AG04449 (cell line): ENCODE data around the gene AKR1B1.

Experiments
- CTCF ChIA-PET: fragments of 350-600 bp; formaldehyde crosslinking; extraction: SDS; loops from one replicate; lab custom pipeline; 2021; ENCODE audit warnings: antibody characterized with exemption; lab: Yijun Ruan, JAX
- POLR2A ChIA-PET: fragments of 400-600, 350-600 bp; formaldehyde crosslinking; extraction: SDS; loops from one replicate; lab custom pipeline; 2020; ENCODE audit warnings: antibody characterized with exemption, inconsistent platforms; lab: Yijun Ruan, JAX
- DNase-seq: peaks from one replicate; pipeline ENCODE4 v3.0.0-alpha.2; 2010; ENCODE audit warnings: low read depth, low spot score
- H3K4me3 ChIP-seq: 2 replicates; pipeline ENCODE4 v1.5.1; 2011; ENCODE audit warnings: low read depth, mild to moderate bottlenecking, control low read depth, low read length
- CTCF ChIP-seq: IDR thresholded peaks from one replicate; pipeline ENCODE4 v1.5.1; 2011; ENCODE audit warnings: mild to moderate bottlenecking, moderate library complexity, low read length, control low read depth, inconsistent platforms; ENCODE audit not compliant: insufficient read depth; ENCODE audit errors: missing control alignments

Gene AKR1B1

GRCh38 chr7:134458806-134459698 is at the start of gene AKR1B1:
Gene AKR1B1, minus strand, starts transcription at chr7:134459100. Its CDS starts 38 bp downstream, at chr7:134459062.
- H3K4me3 ChIP-seq = peak within 1 kb of the TSS; percentile 91
- TF ChIP-seq CTCF = peak; percentile 85
- CTCF ChIA-PET = interaction anchor here (0.7 to 7.9 kb wide), 13 partner anchors 9 to 149 kb away, joined by 3 to 64 read pairs (median 7); no protein-coding TSS in a partner anchor
- DNase-seq = peak; percentile 45
- POLR2A ChIA-PET = interaction anchor here (1.1 to 1.3 kb wide), 2 partner anchors 10 to 19 kb away, joined by 3 to 5 read pairs; no protein-coding TSS in a partner anchor

GRCh38 chr7:134505856-134506255 is 47.0 kb upstream of the AKR1B1 start:
- DNase-seq = no peak
- CTCF ChIA-PET = interaction anchor here (1.5 to 9.8 kb wide), 3 partner anchors 9 to 76 kb away, joined by 4 to 417 read pairs (median 8); no protein-coding TSS in a partner anchor
- POLR2A ChIA-PET = no interaction called here

GRCh38 chr7:134504660-134505164 is 45.8 kb upstream of the AKR1B1 start:
- DNase-seq = no peak
- H3K4me3 ChIP-seq = no peak overlapping the region
- POLR2A ChIA-PET = no interaction called here
- CTCF ChIA-PET = interaction anchor here (0.6 to 2.8 kb wide), 3 partner anchors 9 to 72 kb away, joined by 3 to 18 read pairs (median 4); no protein-coding TSS in a partner anchor
- no peak for TF ChIP-seq CTCF

More at GRCh38 chr7:134505856-134506255, 47.0 kb upstream of the AKR1B1 start:
- no peak overlapping the region for H3K4me3 ChIP-seq
- TF ChIP-seq CTCF = no peak

- DNase-seq = no peak
- ChIA-PET POLR2A (no interaction called here), CTCF (interaction anchor here (0.9 to 2.8 kb wide), 6 partner anchors 8 to 104 kb away, joined by 3 to 18 read pairs (median 6); no protein-coding TSS in a partner anchor)
- no peak for TF ChIP-seq CTCF
- H3K4me3 ChIP-seq = no peak overlapping the region
These were observed 43.8 kb upstream of the AKR1B1 start for GRCh38 chr7:134502463-134503371.

- ChIA-PET POLR2A (no interaction called here), CTCF (interaction anchor here (1.1 to 1.7 kb wide), 3 partner anchors 11 to 68 kb away, joined by 3 to 8 read pairs (median 6); no protein-coding TSS in a partner anchor)
- DNase-seq = no peak
- no peak overlapping the region for H3K4me3 ChIP-seq
- TF ChIP-seq CTCF = no peak
These were observed 42.1 kb upstream of the AKR1B1 start for GRCh38 chr7:134500982-134501381.
